Measurements from ENCODE around the gene GMPR2.
A peak's percentile ranks its signal among the peaks of the same experiment; 100 is the strongest.

The GMPR2 gene

DNA sequence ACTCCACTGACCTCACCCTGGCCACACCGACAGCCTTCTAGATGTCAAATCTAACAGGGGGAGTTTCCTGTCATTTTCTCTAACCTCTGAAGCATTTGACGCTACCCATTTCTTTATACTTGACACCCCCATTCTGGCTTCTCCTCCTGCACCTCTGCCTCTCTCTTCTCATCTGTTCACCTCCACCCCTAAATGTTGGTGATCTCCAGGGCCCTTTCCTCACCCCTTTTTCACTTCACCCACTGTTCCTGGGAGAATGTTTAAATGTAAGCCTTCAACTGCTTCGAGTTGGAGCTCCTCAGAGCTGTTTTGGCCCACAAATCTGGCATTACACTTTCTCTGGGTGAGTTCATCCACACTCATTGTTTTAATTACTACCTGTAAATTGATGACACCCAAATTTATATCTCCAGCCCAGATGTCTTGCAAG, 39.1 kb downstream of the GMPR2 start:
- Histone ChIP-seq H3K4me3 (ENCODE audit: low read depth in 1 of 2, low read length in 2 of 2) (peak overlapping the region; percentile 66 to 78), H3K4me2 (ENCODE audit: insufficient read depth, low read length) (peak overlapping the region; percentile 90), H3K27ac (ENCODE audit: low read length) (peak overlapping the region; percentile 95), H4K20me1 (ENCODE audit: insufficient read depth, low read length) (no peaks in the 10 kb centered on the region), H3K36me3 (ENCODE audit: insufficient read depth, low read length) (peaks cover 8% of the 10 kb centered on the region; the same call in 1 of the 2 replicates), H2AFZ (ENCODE audit: low read depth, low read length) (peak overlapping the region; percentile 93), H3K79me2 (ENCODE audit: insufficient read depth, low read length) (peaks cover 6% of the 10 kb centered on the region; the same call in 1 of the 2 replicates), H3K9ac (ENCODE audit: low read depth, low read length) (peak overlapping the region; percentile 95), H3K9me3 (ENCODE audit: insufficient read depth, low read length, severe bottlenecking) (no peaks in the 10 kb centered on the region), H3K4me1 (ENCODE audit: insufficient read depth, low read length) (peaks cover 27% of the 10 kb centered on the region), H3K27me3 (ENCODE audit: insufficient read depth, low read length, poor library complexity) (no peaks in the 10 kb centered on the region)
- TF ChIP-seq, protein P1, sequence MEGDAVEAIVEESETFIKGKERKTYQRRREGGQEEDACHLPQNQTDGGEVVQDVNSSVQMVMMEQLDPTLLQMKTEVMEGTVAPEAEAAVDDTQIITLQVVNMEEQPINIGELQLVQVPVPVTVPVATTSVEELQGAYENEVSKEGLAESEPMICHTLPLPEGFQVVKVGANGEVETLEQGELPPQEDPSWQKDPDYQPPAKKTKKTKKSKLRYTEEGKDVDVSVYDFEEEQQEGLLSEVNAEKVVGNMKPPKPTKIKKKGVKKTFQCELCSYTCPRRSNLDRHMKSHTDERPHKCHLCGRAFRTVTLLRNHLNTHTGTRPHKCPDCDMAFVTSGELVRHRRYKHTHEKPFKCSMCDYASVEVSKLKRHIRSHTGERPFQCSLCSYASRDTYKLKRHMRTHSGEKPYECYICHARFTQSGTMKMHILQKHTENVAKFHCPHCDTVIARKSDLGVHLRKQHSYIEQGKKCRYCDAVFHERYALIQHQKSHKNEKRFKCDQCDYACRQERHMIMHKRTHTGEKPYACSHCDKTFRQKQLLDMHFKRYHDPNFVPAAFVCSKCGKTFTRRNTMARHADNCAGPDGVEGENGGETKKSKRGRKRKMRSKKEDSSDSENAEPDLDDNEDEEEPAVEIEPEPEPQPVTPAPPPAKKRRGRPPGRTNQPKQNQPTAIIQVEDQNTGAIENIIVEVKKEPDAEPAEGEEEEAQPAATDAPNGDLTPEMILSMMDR (IDR thresholded peaks at IDR 0.05; ENCODE audit: borderline replicate concordance, extremely low read depth, low read length, poor library complexity, severe bottlenecking) = no peak
- TF ChIP-seq EZH2 (IDR thresholded peaks at IDR 0.05; ENCODE audit: borderline replicate concordance, low read depth, low read length, severe bottlenecking) = no peak
- ATAC-seq (ENCODE audit: insufficient read depth, low read depth) (no peak), DNase-seq (no peak)

DNA sequence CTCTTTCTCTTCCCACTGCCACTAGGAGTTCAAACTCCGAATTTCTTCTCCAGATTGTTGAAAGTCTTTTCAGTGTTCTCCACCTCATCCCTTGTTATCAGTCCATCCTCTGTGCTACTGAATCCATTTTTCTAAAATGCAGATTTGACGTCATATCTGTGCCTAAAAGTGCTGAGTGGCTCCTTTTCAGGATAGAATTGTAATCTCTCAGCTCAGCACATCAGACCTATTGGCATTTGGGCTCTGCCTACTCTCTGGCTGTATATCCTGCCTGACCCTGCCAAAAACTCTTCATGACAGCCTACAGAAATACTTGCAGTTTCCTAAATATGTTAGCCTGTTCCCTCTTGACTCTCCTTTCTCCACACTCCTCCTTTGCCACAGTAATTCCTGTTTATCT, 39.7 kb downstream of the GMPR2 start:
- Histone ChIP-seq H3K4me2 (ENCODE audit: insufficient read depth, low read length) (peak overlapping the region; percentile 90; the same call in 1 of the 2 replicates), H3K4me3 (ENCODE audit: low read depth in 1 of 2, low read length in 2 of 2) (no peak overlapping the region), H3K27ac (ENCODE audit: low read length) (no peak overlapping the region), H3K36me3 (ENCODE audit: insufficient read depth, low read length) (peaks cover 4% of the 10 kb centered on the region; the same call in 1 of the 2 replicates), H3K9me3 (ENCODE audit: insufficient read depth, low read length, severe bottlenecking) (no peaks in the 10 kb centered on the region), H4K20me1 (ENCODE audit: insufficient read depth, low read length) (no peaks in the 10 kb centered on the region), H3K4me1 (ENCODE audit: insufficient read depth, low read length) (peaks cover 27% of the 10 kb centered on the region), H2AFZ (ENCODE audit: low read depth, low read length) (no peak overlapping the region), H3K79me2 (ENCODE audit: insufficient read depth, low read length) (peaks cover 6% of the 10 kb centered on the region; the same call in 1 of the 2 replicates), H3K9ac (ENCODE audit: low read depth, low read length) (peak overlapping the region; percentile 95; the same call in 1 of the 2 replicates), H3K27me3 (ENCODE audit: insufficient read depth, low read length, poor library complexity) (no peaks in the 10 kb centered on the region)
- TF ChIP-seq, protein P1 (IDR thresholded peaks at IDR 0.05; ENCODE audit: borderline replicate concordance, extremely low read depth, low read length, poor library complexity, severe bottlenecking) = no peak
- no peak for TF ChIP-seq EZH2 (IDR thresholded peaks at IDR 0.05; ENCODE audit: borderline replicate concordance, low read depth, low read length, severe bottlenecking)
- ATAC-seq (ENCODE audit: insufficient read depth, low read depth) (no peak), DNase-seq (no peak)

DNA sequence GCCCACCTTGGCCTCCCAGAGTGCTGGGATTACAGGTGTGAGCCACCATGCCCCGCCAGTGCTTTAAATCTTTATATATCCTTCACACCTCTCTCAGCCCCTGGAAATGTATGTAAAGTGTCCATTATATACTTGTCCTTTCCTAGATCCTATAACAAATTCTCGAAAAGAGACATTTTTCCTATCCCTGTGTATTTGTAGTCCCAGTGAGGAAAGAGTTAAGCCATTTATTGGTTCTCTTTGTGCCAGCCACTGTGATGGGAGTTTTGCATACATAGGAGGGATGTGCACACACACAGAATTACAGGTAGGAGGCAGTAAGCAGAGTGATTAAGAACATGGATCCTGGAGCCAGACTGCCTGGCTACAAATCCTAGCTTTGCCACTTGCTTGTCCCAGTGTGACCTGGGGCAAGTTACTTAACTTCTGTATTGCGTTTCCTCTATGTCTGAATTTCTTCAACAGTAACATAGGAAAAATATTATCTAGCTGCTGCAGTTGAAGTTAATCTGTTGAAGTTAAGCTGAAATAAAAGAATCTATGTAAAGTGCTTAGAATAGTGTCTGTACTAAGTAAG, 40.8 kb downstream of the GMPR2 start:
- no peak for ATAC-seq (ENCODE audit: insufficient read depth, low read depth)
- TF ChIP-seq, protein P1 (IDR thresholded peaks at IDR 0.05; ENCODE audit: borderline replicate concordance, extremely low read depth, low read length, poor library complexity, severe bottlenecking) = peak; percentile 17
- no peak for TF ChIP-seq EZH2 (IDR thresholded peaks at IDR 0.05; ENCODE audit: borderline replicate concordance, low read depth, low read length, severe bottlenecking)

More for the DNA sequence above, 40.8 kb downstream of the GMPR2 start:
- H3K36me3 ChIP-seq (ENCODE audit: insufficient read depth, low read length) = no peaks in the 10 kb centered on the region
- no peak for DNase-seq
- H3K9me3 ChIP-seq (ENCODE audit: insufficient read depth, low read length, severe bottlenecking) = no peaks in the 10 kb centered on the region
- H3K27me3 ChIP-seq (ENCODE audit: insufficient read depth, low read length, poor library complexity) = no peaks in the 10 kb centered on the region
- H3K4me1 ChIP-seq (ENCODE audit: insufficient read depth, low read length) = peaks cover 27% of the 10 kb centered on the region
- H3K4me3 ChIP-seq (ENCODE audit: low read depth in 1 of 2, low read length in 2 of 2) = no peak overlapping the region
- H3K9ac ChIP-seq (ENCODE audit: low read depth, low read length) = no peak overlapping the region
- H4K20me1 ChIP-seq (ENCODE audit: insufficient read depth, low read length) = no peaks in the 10 kb centered on the region
- H3K79me2 ChIP-seq (ENCODE audit: insufficient read depth, low read length) = peaks cover 6% of the 10 kb centered on the region; the same call in 1 of the 2 replicates
- H3K27ac ChIP-seq (ENCODE audit: low read length) = no peak overlapping the region
- no peak overlapping the region for H2AFZ ChIP-seq (ENCODE audit: low read depth, low read length)
- no peak overlapping the region for H3K4me2 ChIP-seq (ENCODE audit: insufficient read depth, low read length)
